GM21423 (cell line): ENCODE measurements around the gene SERPINC1.
"Not testable (repeated sequence)": the region's sequence is repeated elsewhere in the genome, so short reads cannot be mapped to it uniquely, and the experiment has no call there.

Source experiments
- ATAC-seq: cut with Tn5 transposase; IDR thresholded peaks from one replicate; pipeline ENCODE4 v1.9.1; 2021; ENCODE audit warnings: mild to moderate bottlenecking, moderate library complexity; ENCODE audit not compliant: unreplicated experiment

SERPINC1 gene

GRCh38 chr1:173917149-173917548, at the start of gene SERPINC1:
TSS of gene SERPINC1 (minus strand) at chr1:173917327. CDS start at chr1:173917259, 68 bp downstream.
- ATAC-seq: no peak

DNA sequence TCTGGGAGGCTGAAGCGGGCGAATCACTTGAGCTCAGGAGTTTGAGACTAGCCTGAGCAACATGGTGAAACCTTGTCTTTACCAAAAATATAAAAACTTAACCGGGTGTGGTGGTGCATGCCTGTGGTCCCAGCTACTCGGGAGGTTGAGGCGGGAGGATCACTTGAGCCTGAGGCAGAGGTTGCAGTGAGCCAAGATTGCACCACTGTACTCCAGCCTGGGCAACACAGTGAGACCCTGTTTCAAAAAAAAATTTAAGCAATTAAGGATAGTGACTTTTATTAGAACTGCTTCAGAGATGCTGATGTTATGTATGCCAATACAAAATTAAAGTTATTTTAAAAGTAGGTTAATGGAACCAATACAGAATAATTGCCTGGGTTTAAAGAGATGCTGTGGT, 48.8 kb upstream of the SERPINC1 start:
- ATAC-seq: not testable (repeated sequence)

- no peak for ATAC-seq
These were observed 46.4 kb upstream of the SERPINC1 start for GRCh38 chr1:173963477-173963876.

DNA sequence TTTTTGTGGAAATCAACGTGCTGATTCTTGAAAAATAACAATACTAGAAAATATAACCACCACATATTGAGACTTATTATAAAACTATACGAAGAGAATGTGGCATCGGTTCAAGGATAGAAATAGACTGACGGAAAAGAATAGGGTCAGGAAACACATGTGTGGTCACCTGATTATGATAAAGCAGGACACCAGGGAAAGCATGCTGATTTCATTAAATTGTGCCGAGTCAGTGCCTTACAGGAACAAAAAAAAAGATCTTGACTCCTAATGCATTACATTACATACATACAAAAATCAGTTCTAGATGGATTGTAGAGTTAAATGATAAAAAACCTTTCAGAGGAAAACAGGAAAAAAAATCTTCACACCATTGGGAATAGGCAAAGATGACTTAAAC, 43.5 kb upstream of the SERPINC1 start:
- ATAC-seq: no peak

DNA sequence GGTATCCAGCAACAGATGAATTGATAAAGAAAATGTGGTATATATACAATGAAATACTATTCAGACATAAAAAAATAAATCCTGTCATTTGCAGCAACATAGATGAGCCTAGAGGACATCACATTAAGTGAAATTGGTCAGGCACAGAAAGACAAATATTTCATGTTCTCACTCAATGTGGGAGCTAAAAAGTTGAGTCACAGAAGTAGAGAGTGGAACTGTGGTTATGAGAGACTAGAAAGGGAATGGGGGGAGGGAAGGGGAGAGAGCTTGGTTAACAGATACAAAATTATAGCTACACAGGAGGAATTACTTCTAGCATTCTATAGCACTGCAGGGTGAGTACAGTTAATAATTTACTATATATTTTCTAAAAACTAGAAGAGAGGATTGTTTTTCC, 37.1 kb upstream of the SERPINC1 start:
- no peak for ATAC-seq

DNA sequence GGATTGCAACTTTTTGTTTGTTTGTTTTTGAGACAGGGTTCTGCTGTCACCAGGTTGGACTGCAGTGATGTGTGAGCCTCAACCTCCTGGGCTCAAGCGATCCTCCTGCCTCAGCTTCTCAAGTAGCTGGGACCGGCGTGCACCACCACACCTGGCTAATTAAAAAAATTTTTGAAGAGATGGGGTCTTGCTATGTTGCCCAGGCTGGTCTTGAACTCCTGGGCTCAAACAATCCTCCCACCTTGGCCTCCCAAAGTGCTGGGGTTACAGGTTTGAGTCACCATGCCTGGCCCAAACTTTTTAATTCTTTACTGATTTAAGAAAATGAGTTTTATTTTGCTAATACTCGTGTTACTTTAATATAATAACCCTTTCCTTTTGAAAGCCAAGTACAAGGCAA, 31.5 kb upstream of the SERPINC1 start:
- no peak for ATAC-seq

DNA sequence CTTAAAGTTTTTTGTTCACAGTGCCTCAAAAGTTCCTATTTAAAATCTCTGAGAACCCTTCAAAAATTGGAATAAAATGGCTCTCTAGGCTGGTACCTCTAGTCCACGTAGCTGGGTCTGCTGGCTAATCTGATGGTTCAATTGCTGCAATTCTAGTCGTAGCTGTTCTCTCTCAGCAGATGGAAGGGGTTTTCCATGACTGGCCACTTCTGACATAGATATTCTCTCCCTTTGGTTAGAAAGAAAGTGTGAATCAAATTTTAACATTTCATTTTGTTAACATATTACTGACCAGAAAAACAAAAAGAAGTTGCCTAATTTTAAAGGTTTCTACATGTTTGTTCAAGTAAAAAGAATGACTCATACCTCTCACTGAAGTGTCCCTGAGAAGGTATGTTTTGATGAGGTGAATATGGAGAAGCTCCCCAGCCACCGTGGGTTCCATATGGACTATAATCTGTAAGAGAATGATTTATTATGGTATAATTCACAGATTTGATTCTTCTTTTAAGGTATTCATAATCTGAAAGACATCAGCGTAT, 29.3 kb upstream of the SERPINC1 start:
- ATAC-seq: no peak

DNA sequence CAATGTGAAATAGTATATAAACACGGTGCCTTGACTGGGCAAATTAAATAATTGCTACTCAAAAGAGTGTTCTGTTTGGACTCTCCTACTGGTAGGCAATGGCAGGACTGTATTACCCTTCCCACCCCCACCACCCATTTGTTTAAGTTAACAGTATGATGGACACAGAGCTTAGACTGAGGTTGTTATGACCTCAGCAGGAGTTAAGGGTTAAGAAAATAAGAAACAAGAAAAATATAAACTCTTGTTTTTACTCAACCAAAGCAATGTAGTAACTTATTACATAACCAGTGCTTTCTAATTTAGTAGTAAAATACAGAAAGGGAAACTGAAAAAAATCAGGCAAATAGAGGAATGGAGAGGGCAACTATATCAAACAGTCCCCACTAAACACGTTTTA, 19.9 kb upstream of the SERPINC1 start:
- no peak for ATAC-seq

DNA sequence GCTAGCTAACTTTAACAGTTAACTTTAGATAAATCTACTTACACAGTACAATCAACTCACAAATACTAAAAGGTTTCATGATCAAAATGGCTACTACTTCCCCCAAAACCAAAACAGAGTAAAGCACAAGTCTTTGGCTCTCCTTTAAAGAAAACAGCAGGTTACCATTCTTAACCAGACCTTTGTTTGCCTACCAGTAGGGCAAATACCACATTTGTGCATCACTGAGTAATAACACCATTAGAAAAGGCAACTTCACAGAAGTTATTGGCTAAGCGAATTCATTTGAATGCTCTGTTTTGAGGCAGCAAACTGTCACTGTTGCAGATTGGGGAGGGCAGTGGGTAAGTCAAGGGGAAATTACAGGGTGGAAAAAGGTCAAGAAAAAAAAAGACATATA, 17.3 kb upstream of the SERPINC1 start:
- no peak for ATAC-seq

GRCh38 chr1:173930541-173930940, 13.4 kb upstream of the SERPINC1 start:
- not testable (repeated sequence) for ATAC-seq

GRCh38 chr1:173925306-173926242, 8.4 kb upstream of the SERPINC1 start:
- ATAC-seq: no peak

DNA sequence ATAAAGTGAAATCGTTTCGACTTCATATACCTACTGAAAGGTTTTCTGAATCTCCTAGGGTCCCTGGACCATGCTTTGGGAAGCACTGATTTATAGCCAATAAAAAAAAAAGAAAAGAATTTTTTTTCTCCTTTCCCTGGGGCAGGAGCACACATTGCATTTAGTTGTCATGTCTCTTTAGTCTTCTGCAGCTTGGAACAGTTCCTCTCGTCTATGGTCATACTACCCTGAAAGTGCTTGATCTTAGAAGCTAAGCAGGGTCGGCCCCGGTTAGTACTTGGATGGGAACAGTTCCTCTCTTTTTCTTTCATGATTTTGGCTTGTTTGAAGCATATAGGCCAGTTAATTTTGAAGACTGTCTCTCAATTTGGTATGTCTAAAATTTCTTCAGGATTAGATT, 3.7 kb upstream of the SERPINC1 start:
- no peak for ATAC-seq

DNA sequence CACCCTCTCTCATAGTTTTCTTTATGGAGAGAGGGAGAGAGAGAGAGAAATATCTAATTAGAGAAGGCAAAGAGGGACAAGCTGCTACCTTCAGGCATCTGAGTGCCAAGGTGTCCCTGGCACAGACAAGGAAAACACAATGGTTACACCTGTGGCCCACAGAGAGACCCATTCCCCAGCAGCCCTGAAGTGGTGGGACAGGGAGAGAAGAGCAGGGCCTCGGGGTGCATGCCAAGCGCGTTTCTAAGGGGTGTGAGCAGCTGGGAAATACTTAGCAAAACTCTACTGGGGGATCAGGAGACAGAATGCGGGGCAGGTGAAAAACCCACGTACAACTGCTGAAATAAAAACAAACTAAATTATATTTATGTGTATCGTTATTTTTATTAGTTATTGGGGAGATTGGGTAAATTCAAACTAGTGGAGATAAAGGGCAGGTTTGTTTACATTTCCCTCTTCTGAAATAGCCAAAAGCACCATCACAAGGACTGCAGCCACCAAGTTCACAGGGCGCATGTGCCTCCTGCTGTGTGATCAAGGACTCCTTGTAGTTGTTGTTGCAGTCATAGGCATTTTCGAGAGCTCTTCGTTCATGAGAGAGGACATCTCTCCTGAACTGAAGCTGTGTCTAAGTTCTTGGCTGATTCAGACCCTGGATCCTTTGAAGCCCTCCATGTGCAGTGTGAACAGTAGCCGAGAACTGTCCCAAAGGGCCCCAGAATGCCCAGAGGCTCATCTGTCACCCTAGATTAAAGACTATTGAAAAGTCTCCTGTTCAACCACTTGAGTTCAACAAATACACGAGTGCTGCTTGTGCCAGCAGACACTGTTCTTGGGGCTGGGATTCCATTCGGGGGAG, 737 bp upstream of the SERPINC1 start:
- no peak for ATAC-seq

DNA sequence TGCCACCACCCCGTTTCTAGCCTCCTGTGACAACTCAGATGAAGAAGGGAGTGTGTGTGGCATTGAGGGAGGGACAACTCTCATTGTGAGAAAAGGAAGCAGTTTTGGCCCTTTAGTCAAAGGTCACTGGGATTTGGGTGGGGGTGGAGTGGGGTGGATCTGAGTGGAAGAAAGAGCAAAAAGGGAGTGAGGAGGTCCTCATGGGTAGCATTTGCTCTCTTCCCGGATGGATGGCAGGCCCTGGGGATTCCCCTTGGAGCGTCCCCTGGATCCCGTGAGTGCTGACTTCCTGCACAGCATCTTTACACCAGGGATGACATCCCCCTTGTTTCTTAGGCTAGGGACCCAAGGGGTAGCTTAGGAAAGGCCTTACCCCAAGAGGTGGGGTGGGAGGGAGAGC, 460 bp downstream of the SERPINC1 start:
- ATAC-seq: no peak

DNA sequence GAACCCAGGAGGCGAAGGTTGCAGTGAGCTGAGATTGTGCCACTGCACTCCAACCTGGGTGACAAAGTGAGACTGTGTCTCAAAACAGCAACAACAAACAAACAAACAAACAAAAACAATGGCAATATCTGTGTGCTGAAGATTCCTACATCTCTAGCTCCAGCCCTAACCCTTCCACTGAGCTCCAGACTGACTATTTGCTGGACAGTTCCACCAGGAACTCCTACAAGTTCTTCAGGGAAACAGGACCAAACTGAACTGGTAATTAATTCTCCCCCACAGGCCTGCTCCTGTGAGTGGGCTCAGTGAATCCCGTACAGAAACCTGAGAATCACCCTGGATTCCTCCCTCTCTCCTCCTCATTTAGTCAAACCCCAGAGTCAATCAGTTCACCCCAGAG, 1.5 kb downstream of the SERPINC1 start:
- ATAC-seq: no peak

GRCh38 chr1:173914366-173914871, 2.7 kb downstream of the SERPINC1 start:
- no peak for ATAC-seq

- no peak for ATAC-seq
These were observed 4.0 kb downstream of the SERPINC1 start for GRCh38 chr1:173913111-173913510.

- ATAC-seq: no peak
These were observed 13.1 kb downstream of the SERPINC1 start for GRCh38 chr1:173903827-173904531.

- ATAC-seq: no peak
These were observed 16.1 kb downstream of the SERPINC1 start for GRCh38 chr1:173900992-173901391.

GRCh38 chr1:173900427-173900826, 16.7 kb downstream of the SERPINC1 start:
- no peak for ATAC-seq

GRCh38 chr1:173894189-173894588, 22.9 kb downstream of the SERPINC1 start:
- ATAC-seq: no peak
